HL-60/S4 (cell line): Measurements from ENCODE around the gene COBL.

Source experiments
- in situ Hi-C: fragments of 300-500 bp; cut with MboI; formaldehyde crosslinking; loops from 2 replicates; pipeline ENCODE4 v1.14.3; 2022; ENCODE audit warnings: low sequenced_read_pairs

Gene COBL

GRCh38 chr7:51309361-51310130 is 7.1 kb downstream of the COBL start:
- in situ Hi-C loops, result no loop called here

- in situ Hi-C loops, result no loop called here
Observed at GRCh38 chr7:51308696-51309095, 7.9 kb downstream of the COBL start.

- in situ Hi-C loops, result no loop called here
Observed at GRCh38 chr7:51308265-51308664, 8.3 kb downstream of the COBL start.

DNA sequence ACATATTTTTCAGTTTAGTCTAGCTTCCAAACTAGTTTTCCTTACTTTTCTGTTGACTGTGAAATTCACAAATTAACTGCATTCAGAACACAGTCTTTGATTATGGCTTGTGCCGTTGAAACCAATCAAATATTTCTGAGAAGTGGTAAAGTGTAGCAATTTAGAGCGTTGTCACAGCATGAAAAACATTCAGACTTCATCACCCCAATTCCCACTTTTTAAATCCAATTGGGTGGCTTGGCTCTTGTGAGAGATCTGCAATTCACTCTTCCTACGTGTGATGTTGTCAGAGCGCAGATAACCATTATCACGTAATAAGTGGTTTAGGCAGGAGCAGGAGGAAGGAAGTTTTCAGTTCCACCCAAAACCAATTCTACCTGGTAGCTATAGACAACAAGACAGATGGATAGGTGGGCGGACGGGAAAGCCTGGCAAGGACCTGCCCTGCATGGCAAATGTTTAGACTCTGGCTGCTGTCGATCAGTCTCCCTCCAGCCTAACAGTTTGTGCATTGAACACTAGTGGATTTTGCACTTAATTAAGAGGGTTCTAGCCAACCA is 8.9 kb downstream of the COBL start:
- in situ Hi-C loops, result no loop called here

DNA sequence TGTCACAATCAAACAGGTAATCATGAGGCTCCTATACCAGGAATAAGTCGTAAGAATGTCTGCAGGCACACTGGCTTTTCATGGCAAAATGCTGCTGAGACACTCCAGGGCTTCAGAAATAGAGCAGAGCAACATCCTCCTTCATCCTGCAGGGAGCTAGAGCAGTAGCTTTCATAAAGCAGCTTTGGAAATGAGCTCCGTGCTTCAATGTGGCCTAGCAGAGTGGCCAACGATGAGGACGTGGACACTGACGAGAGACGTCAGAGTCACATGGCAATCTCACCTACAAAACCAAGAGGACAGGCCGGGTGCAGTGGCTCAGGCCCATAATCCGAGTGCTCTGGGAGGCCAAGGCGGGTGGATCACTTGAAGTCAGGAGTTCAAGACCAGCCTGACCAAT is 9.8 kb downstream of the COBL start:
- in situ Hi-C loops, result no loop called here

- in situ Hi-C loops, result no loop called here
Observed at GRCh38 chr7:51304729-51305128, 11.9 kb downstream of the COBL start.

GRCh38 chr7:51303142-51303525 is 13.5 kb downstream of the COBL start:
- in situ Hi-C loops, result no loop called here

DNA sequence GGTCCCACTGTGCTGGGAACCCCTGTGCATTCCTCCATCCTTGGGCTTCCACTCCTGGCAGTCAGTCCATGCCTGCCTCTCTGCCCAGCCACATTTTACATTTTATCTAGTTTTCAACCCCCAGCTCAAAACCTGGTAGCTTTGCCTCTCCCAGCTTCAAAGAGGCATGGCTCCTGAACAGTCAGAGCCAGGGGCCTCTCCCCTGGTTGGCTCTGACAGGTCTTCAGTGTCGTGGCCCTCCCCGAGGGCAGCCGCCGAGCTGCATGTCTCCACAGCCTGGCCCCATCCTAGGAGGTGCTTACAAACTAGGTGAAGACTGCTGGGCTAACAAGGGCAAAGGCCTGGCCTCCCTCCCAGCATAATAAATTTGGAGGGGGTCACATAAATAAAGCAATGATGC is 14.8 kb downstream of the COBL start:
- in situ Hi-C loops, result no loop called here

- in situ Hi-C loops, result no loop called here
Observed at GRCh38 chr7:51300762-51301674, 15.6 kb downstream of the COBL start.

- in situ Hi-C loops, result no loop called here
Observed at GRCh38 chr7:51299391-51300133, 17.0 kb downstream of the COBL start.

GRCh38 chr7:51298912-51299311 is 17.7 kb downstream of the COBL start:
- in situ Hi-C loops, result no loop called here

GRCh38 chr7:51297986-51298385 is 18.6 kb downstream of the COBL start:
- in situ Hi-C loops, result no loop called here

DNA sequence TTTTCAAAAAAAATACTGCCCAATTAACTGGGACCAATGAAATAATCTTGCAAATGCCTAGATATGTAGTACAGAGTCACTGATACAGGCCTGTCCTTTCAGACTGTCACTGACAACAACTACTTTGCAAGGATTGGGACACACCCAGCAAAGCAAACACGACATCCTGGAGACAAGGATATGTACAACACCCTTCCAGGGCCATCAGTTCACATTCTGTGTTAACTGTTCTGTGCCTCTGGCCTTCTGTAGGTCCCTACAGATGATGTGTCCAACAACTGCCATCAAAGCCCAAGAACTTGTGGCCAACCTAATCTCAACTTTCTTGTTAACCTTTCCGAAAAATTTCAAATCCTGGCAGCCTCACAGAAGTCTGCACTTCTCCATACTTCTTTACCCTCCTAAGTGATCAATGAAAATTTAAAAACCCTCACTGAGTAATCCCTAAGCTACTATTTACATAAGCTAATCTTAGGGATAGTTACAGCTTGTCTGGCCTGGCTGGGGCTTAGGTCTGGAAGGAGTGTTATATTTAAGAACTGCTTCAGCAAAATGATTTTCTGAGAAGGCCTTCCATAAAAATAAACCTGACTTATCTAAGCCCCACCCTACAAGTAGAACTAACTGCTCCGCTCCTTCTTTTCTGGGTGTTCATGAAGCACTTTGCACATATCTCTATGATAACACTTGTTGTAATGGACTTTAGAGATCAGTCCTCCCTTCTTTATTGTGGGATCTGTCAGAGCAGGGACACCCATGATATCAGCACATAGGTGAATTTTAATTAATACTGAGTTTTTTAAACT is 21.0 kb downstream of the COBL start:
- in situ Hi-C loops, result no loop called here

GRCh38 chr7:51292596-51292995 is 24.0 kb downstream of the COBL start:
- in situ Hi-C loops, result no loop called here

DNA sequence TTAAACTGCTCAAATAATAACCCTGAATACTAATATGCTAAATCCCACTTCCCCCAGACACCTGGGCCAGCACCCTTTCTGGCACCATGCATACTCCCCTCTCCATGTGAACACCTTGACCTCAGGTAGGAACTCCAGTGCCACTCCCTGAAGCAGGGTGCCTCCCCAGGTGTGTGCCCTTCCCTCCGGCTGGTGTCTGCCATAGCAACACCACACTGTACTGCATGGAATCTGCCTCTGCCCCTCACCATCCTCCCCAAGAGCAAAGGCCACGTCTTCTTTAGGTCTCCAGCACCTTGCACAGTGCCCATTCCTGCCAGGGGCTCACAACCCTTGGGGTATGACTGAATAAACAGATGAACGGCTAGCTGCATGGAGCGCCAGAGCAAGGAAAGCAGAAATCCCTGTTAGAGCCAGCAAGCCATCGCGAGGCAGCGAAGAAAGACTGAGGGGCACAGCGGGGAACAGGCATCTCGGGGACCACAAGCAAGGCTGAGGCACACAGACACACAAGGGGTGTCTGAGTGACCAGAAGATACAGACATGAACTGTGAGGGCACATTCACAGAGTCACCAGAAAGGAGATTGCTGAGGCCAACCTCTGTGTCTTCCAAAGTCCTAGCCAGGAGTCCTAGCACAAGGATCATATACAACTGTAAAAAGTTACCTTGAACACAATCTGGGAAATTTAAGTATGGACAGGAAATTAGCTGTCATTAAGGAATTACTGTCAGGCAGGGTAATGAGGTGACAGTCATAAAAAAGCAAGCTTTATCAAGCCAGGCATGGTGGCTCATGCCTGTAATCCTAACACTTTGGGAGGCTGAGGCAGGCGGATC is 25.7 kb downstream of the COBL start:
- in situ Hi-C loops, result no loop called here

GRCh38 chr7:51290304-51290637 is 26.3 kb downstream of the COBL start:
- in situ Hi-C loops, result no loop called here

- in situ Hi-C loops, result no loop called here
Observed at GRCh38 chr7:51289623-51290303, 26.8 kb downstream of the COBL start.

- in situ Hi-C loops, result no loop called here
Observed at GRCh38 chr7:51288896-51289622, 27.6 kb downstream of the COBL start.
